GM12878 (cell line): ENCODE results near the gene TMEM52B. TPM values are rescaled to one million over a fixed set of nuclear protein-coding genes. Genes with fewer than 3 reads are reported as not detected.

Experiments used
- BACH1 ChIP-seq: fragments of 450-650 bp; IDR thresholded peaks from 2 replicates; pipeline ENCODE4 v1.6.1; 2017; ENCODE audit warnings: mild to moderate bottlenecking, borderline replicate concordance
- CTCF ChIP-seq, 3 experiments: IDR thresholded peaks in 2 of 3; conservative IDR thresholded peaks in 1 of 3; 2 replicates each; pipeline ENCODE4 v1.5.1; 2011; ENCODE audit warnings: low read depth in 3 of 3, low read length in 3 of 3, mild to moderate bottlenecking in 3 of 3, control low read depth in 2 of 3, moderate library complexity in 2 of 3, inconsistent platforms in 1 of 3, mixed read lengths in 1 of 3; ENCODE audit not compliant: control insufficient read depth in 2 of 3, insufficient read depth in 1 of 3; ENCODE audit errors: extremely low read depth in 1 of 3
- FOXM1 ChIP-seq: IDR thresholded peaks from 2 replicates; pipeline ENCODE4 v1.6.1; 2012; ENCODE audit warnings: low read depth, mild to moderate bottlenecking, inconsistent platforms, low read length, moderate library complexity
- GABPA ChIP-seq: IDR thresholded peaks from 2 replicates; pipeline ENCODE4 v1.6.1; 2014; ENCODE audit warnings: antibody characterized with exemption, low read depth, mild to moderate bottlenecking, inconsistent platforms
- HDAC6 ChIP-seq: fragments of 200-600 bp; sonication (generic); IDR thresholded peaks from one replicate; pipeline ENCODE4 v1.8.0; 2017; ENCODE audit warnings: antibody characterized with exemption; ENCODE audit not compliant: unreplicated experiment
- IKZF1 ChIP-seq: fragments of 450-650 bp; conservative IDR thresholded peaks from 2 replicates; pipeline ENCODE4 v1.6.1; 2017; ENCODE audit warnings: antibody characterized with exemption, mild to moderate bottlenecking
- MTA3 ChIP-seq: IDR thresholded peaks from 2 replicates; pipeline ENCODE4 v1.6.1; 2012; ENCODE audit warnings: low read length, inconsistent platforms, borderline replicate concordance
- NFYB ChIP-seq: IDR thresholded peaks from 2 replicates; pipeline ENCODE4 v1.6.1; 2011; ENCODE audit warnings: low read depth, mild to moderate bottlenecking, low read length, improper control_type of control experiment, moderate library complexity; ENCODE audit not compliant: insufficient read depth
- NR2F1 ChIP-seq: fragments of 450-650 bp; conservative IDR thresholded peaks from 2 replicates; pipeline ENCODE4 v1.6.1; 2017; ENCODE audit warnings: mild to moderate bottlenecking
- POLR2AphosphoS2 ChIP-seq: IDR thresholded peaks from 2 replicates; pipeline ENCODE4 v1.6.1; 2011; ENCODE audit warnings: low read depth, mild to moderate bottlenecking, low read length, improper control_type of control experiment, moderate library complexity
- RBBP5 ChIP-seq: fragments of 200-600 bp; sonication (generic); conservative IDR thresholded peaks from 2 replicates; pipeline ENCODE4 v1.6.1; 2016
- SIX5 ChIP-seq: IDR thresholded peaks from 2 replicates; pipeline ENCODE4 v1.6.1; 2011; ENCODE audit warnings: mild to moderate bottlenecking, low read depth, low read length, moderate library complexity; ENCODE audit not compliant: severe bottlenecking
- SPI1 ChIP-seq: IDR thresholded peaks from 2 replicates; pipeline ENCODE4 v1.6.1; 2011; ENCODE audit warnings: low read depth, mild to moderate bottlenecking, low read length, moderate library complexity, borderline replicate concordance; ENCODE audit not compliant: insufficient read depth
- TARDBP ChIP-seq: IDR thresholded peaks from 2 replicates; pipeline ENCODE4 v1.6.1; 2016; ENCODE audit warnings: borderline replicate concordance
- TCF12 ChIP-seq: IDR thresholded peaks from 2 replicates; pipeline ENCODE4 v1.6.1; 2011; ENCODE audit warnings: low read depth, mild to moderate bottlenecking, low read length
- TCF7 ChIP-seq: IDR thresholded peaks from 2 replicates; pipeline ENCODE4 v1.6.1; 2014; ENCODE audit warnings: antibody characterized with exemption, borderline replicate concordance
- WRNIP1 ChIP-seq: IDR thresholded peaks from 2 replicates; pipeline ENCODE4 v1.6.1; 2011; ENCODE audit warnings: low read depth, low read length, improper control_type of control experiment, borderline replicate concordance
- ZNF217 ChIP-seq: fragments of 450-650 bp; IDR thresholded peaks from 2 replicates; pipeline ENCODE4 v1.6.1; 2017; ENCODE audit warnings: antibody characterized with exemption, mild to moderate bottlenecking
- ZZZ3 ChIP-seq: IDR thresholded peaks from 2 replicates; pipeline ENCODE4 v1.6.1; 2011; ENCODE audit warnings: low read depth; ENCODE audit not compliant: control insufficient read depth, insufficient read length
- polyA plus RNA-seq, 11 experiments: library from polyadenylated mRNA; depleted of rRNA in 4 of 11; unstranded in 6 of 11; stranded (reverse) in 5 of 11; fragments of >200 nt; fragmentation: Nextera tagmentation in 4 of 11; fragmentation: Illumina TruSeq in 1 of 11; extraction: Ambion mirVana in 4 of 11; extraction: Trizol in 1 of 11; gene quantifications; 1 replicate in 1 of 11; 2 replicates in 10 of 11; pipeline versions ENCODE4 v1.2.1 to v1.2.3, GENCODE V29; 2011 to 2016; ENCODE audit warnings: inconsistent platforms in 2 of 11, missing spikeins in 2 of 11, low read depth in 1 of 11
- total RNA-seq, 4 experiments: library from RNA; depleted of rRNA in 3 of 4; stranded (reverse); fragments of >200 nt in 3 of 4; fragmentation: Illumina TruSeq in 1 of 4; extraction: Trizol in 1 of 4; gene quantifications; 2 replicates each; pipeline versions ENCODE4 v1.2.1 to v1.2.3, GENCODE V29; 2013 to 2021
- TF ChIP-seq, protein P1 (sequence below): fragments of 150-350 bp; IDR thresholded peaks from 2 replicates; pipeline ENCODE4 v1.6.1; 2014; ENCODE audit warnings: mild to moderate bottlenecking, low read depth, low read length
- TF ChIP-seq, protein P2 (sequence below): fragments of 450-650 bp; IDR thresholded peaks from 2 replicates; pipeline ENCODE4 v1.6.1; 2017; ENCODE audit warnings: mild to moderate bottlenecking
- TF ChIP-seq, protein P3 (sequence below): fragments of 450-650 bp; conservative IDR thresholded peaks from 2 replicates; pipeline ENCODE4 v1.6.1; 2017; ENCODE audit warnings: mild to moderate bottlenecking, moderate library complexity
- TF ChIP-seq, protein P4 (sequence below): IDR thresholded peaks from 2 replicates; pipeline ENCODE4 v1.6.1; 2011; ENCODE audit warnings: borderline replicate concordance, low read depth, mild to moderate bottlenecking, moderate library complexity, low read length; ENCODE audit not compliant: insufficient read depth, poor library complexity, severe bottlenecking

Gene TMEM52B
- total and polyA plus RNA-seq, 10 of the 15 experiments (the other 5 are each of a cell fraction or from before 2014, with no cell fraction given) = not detected

DNA sequence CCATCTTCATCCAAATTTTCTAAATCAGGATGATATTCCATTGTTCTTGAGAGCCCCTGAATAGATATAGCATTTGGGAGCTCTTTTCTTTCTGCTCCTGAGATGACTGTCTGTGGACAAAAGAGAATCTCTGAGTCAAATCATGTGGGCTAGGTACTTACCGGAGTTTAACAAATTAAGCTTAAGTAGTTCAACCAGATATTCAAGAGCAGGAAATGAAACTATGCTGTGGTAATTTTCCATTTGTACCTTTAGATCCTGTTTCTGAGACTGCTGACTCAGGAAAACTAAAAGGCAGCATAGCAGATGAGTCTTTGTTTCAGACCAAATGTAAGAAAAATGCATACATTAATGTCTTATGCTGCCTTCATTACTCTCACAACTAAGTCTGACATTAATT is 48.8 kb upstream of the TMEM52B start, which contains the start of gene CLEC7A (continued):
- TF ChIP-seq, protein P1, sequence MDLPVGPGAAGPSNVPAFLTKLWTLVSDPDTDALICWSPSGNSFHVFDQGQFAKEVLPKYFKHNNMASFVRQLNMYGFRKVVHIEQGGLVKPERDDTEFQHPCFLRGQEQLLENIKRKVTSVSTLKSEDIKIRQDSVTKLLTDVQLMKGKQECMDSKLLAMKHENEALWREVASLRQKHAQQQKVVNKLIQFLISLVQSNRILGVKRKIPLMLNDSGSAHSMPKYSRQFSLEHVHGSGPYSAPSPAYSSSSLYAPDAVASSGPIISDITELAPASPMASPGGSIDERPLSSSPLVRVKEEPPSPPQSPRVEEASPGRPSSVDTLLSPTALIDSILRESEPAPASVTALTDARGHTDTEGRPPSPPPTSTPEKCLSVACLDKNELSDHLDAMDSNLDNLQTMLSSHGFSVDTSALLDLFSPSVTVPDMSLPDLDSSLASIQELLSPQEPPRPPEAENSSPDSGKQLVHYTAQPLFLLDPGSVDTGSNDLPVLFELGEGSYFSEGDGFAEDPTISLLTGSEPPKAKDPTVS = no peak
- peak; percentile 46 for TF ChIP-seq NR2F1
- TF ChIP-seq POLR2AphosphoS2 = no peak
- TF ChIP-seq MTA3 = peak; percentile 89; the same call in 1 of the 2 replicates
- no peak for TF ChIP-seq ZZZ3
- no peak for TF ChIP-seq WRNIP1
- TF ChIP-seq SPI1 = peak; percentile 80
- peak; percentile 92 for TF ChIP-seq IKZF1
- TF ChIP-seq, protein P2, sequence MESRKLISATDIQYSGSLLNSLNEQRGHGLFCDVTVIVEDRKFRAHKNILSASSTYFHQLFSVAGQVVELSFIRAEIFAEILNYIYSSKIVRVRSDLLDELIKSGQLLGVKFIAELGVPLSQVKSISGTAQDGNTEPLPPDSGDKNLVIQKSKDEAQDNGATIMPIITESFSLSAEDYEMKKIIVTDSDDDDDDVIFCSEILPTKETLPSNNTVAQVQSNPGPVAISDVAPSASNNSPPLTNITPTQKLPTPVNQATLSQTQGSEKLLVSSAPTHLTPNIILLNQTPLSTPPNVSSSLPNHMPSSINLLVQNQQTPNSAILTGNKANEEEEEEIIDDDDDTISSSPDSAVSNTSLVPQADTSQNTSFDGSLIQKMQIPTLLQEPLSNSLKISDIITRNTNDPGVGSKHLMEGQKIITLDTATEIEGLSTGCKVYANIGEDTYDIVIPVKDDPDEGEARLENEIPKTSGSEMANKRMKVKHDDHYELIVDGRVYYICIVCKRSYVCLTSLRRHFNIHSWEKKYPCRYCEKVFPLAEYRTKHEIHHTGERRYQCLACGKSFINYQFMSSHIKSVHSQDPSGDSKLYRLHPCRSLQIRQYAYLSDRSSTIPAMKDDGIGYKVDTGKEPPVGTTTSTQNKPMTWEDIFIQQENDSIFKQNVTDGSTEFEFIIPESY = no peak
- no peak for TF ChIP-seq CTCF (IDR thresholded peaks at IDR 0.05 in 2 of 3, conservative IDR thresholded peaks at IDR 0.05 in 1 of 3; ENCODE audit: control insufficient read depth in 2 of 3, extremely low read depth in 1 of 3, insufficient read depth in 1 of 3, low read depth in 3 of 3, low read length in 3 of 3)
- peak; percentile 79 for TF ChIP-seq FOXM1
- peak; percentile 97 for TF ChIP-seq ZNF217
- TF ChIP-seq TARDBP = no peak
- TF ChIP-seq BACH1 = 0 out of 2 replicates have a peak, but pooled peaks have one; percentile 43
- peak; percentile 22; the same call in 1 of the 2 replicates for TF ChIP-seq TCF7
- TF ChIP-seq NFYB = no peak
- TF ChIP-seq, protein P3, sequence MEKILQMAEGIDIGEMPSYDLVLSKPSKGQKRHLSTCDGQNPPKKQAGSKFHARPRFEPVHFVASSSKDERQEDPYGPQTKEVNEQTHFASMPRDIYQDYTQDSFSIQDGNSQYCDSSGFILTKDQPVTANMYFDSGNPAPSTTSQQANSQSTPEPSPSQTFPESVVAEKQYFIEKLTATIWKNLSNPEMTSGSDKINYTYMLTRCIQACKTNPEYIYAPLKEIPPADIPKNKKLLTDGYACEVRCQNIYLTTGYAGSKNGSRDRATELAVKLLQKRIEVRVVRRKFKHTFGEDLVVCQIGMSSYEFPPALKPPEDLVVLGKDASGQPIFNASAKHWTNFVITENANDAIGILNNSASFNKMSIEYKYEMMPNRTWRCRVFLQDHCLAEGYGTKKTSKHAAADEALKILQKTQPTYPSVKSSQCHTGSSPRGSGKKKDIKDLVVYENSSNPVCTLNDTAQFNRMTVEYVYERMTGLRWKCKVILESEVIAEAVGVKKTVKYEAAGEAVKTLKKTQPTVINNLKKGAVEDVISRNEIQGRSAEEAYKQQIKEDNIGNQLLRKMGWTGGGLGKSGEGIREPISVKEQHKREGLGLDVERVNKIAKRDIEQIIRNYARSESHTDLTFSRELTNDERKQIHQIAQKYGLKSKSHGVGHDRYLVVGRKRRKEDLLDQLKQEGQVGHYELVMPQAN = no peak
- TF ChIP-seq HDAC6 = no peak
- no peak for TF ChIP-seq SIX5
- TF ChIP-seq, protein P4, sequence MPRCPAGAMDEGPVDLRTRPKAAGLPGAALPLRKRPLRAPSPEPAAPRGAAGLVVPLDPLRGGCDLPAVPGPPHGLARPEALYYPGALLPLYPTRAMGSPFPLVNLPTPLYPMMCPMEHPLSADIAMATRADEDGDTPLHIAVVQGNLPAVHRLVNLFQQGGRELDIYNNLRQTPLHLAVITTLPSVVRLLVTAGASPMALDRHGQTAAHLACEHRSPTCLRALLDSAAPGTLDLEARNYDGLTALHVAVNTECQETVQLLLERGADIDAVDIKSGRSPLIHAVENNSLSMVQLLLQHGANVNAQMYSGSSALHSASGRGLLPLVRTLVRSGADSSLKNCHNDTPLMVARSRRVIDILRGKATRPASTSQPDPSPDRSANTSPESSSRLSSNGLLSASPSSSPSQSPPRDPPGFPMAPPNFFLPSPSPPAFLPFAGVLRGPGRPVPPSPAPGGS = peak; percentile 47
- TF ChIP-seq TCF12 = no peak
- no peak for TF ChIP-seq RBBP5
- peak; percentile 58; the same call in 1 of the 2 replicates for TF ChIP-seq GABPA
